Measurements from ENCODE around the gene RAB4B. TPM values are rescaled to one million over a fixed set of nuclear protein-coding genes. Genes with fewer than 3 reads are reported as not detected.
A peak's percentile ranks its signal among the peaks of the same experiment; 100 is the strongest.
"Not testable (repeated sequence)": the region's sequence is repeated elsewhere in the genome, so short reads cannot be mapped to it uniquely, and the experiment has no call there.

RAB4B gene
- total and polyA plus RNA-seq, 12 donors = 11.0 to 62.5 (median 14.5) TPM

GRCh38 chr19:40815223-40815622, 37.2 kb downstream of the RAB4B start:
- no peaks in the 10 kb centered on the region for H3K36me3 ChIP-seq
- peaks cover 7 to 45% (median 33%) of the 10 kb centered on the region in 9 donors for H3K4me1 ChIP-seq
- no peaks in the 10 kb centered on the region for H3K27me3 ChIP-seq
- H3K9me3 ChIP-seq = no peaks in the 10 kb centered on the region
- TF ChIP-seq, protein P1, sequence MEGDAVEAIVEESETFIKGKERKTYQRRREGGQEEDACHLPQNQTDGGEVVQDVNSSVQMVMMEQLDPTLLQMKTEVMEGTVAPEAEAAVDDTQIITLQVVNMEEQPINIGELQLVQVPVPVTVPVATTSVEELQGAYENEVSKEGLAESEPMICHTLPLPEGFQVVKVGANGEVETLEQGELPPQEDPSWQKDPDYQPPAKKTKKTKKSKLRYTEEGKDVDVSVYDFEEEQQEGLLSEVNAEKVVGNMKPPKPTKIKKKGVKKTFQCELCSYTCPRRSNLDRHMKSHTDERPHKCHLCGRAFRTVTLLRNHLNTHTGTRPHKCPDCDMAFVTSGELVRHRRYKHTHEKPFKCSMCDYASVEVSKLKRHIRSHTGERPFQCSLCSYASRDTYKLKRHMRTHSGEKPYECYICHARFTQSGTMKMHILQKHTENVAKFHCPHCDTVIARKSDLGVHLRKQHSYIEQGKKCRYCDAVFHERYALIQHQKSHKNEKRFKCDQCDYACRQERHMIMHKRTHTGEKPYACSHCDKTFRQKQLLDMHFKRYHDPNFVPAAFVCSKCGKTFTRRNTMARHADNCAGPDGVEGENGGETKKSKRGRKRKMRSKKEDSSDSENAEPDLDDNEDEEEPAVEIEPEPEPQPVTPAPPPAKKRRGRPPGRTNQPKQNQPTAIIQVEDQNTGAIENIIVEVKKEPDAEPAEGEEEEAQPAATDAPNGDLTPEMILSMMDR (IDR thresholded peaks at IDR 0.05) = no peak
- 67 to 73% methylated on average over 4 of the region's 4 CpGs for WGBS, 2 donors
- H3K27ac ChIP-seq = no peak overlapping the region
- no peak overlapping the region for H3K4me3 ChIP-seq
- ATAC-seq (no peak), DNase-seq (no peak)
- intact Hi-C loops (cut with DNase I) = loop anchor here in 1 of 10 donors (5.0 kb wide), 1 partner anchor 312 kb away; no protein-coding TSS in a partner anchor

- H3K4me1 ChIP-seq = peaks cover 7 to 38% (median 31%) of the 10 kb centered on the region in 9 donors
- peak; percentile 85 to 93 (median 89) for ATAC-seq
- TF ChIP-seq, protein P1 (IDR thresholded peaks at IDR 0.05) = peak in 8 of 9 donors; percentile 13 to 53 (median 42)
- peak overlapping the region in 8 of 10 donors; percentile 18 to 49 (median 42) for H3K4me3 ChIP-seq
- not testable (repeated sequence) for H3K27me3 ChIP-seq, H3K36me3 ChIP-seq, H3K9me3 ChIP-seq
- H3K27ac ChIP-seq = peak overlapping the region in 7 of 10 donors; percentile 13 to 63 (median 52)
- DNase-seq = peak; percentile 83 to 87
- intact Hi-C loops (cut with DNase I) = loop anchor here in 6 of 10 donors (1.0 to 5.0 kb wide), 5 partner anchors 18 to 309 kb away; no protein-coding TSS in a partner anchor
- 23 to 24% methylated on average over 31 to 35 of the region's 36 CpGs for WGBS, 2 donors
Observed at GRCh38 chr19:40818480-40819399, 40.7 kb downstream of the RAB4B start.

DNA sequence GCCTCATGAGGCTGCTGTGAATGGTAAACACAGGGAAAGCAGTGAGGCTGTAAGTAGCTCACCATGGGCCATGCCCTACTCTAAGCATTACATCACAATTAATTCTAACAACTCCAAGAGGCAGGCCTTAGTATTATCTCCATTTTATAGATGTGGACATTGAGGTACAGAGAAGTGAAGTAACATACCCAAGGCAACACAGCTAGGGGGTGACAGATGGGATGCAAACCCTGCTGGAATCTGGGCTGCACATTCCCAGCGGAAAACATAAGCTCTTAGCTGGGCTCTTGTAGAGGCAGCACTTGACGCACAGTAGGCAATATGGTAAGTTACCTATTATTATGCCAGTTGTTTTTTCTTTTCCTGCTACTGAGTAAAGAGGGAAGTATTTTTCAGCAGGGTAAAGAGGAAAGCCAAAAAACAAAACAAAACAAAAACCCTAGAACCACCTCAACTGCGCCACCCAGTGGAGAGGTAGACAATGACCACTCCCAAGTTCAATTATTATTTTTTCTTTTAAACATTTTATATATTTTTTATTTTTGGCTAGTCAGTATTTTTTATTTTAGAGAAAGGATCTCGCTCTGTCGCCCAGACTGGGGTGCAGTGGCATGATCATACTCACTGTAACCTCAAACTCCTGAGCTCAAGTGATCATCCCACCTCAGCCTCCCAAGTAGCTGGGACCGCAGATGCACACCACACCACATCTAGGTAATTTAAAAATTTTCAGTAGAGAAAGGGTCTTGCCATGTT, 41.6 kb downstream of the RAB4B start:
- H3K9me3 ChIP-seq, H3K4me3 ChIP-seq, H3K27me3 ChIP-seq, H3K36me3 ChIP-seq, DNase-seq: not testable (repeated sequence)
- peak in 6 of 8 donors; percentile 34 to 62 (median 42) for ATAC-seq
- intact Hi-C loops (cut with DNase I) = loop anchor here in 7 of 10 donors (1.0 to 5.0 kb wide), 6 partner anchors 19 to 308 kb away; no protein-coding TSS in a partner anchor
- peaks cover 7 to 42% (median 28%) of the 10 kb centered on the region in 9 donors for H3K4me1 ChIP-seq
- H3K27ac ChIP-seq = peak overlapping the region in 5 of 10 donors; percentile 41 to 63 (median 54)
- TF ChIP-seq, protein P1 (IDR thresholded peaks at IDR 0.05) = peak; percentile 81 to 86 (median 82)
- 47 to 52% methylated on average over 6 of the region's 6 CpGs for WGBS, 2 donors

DNA sequence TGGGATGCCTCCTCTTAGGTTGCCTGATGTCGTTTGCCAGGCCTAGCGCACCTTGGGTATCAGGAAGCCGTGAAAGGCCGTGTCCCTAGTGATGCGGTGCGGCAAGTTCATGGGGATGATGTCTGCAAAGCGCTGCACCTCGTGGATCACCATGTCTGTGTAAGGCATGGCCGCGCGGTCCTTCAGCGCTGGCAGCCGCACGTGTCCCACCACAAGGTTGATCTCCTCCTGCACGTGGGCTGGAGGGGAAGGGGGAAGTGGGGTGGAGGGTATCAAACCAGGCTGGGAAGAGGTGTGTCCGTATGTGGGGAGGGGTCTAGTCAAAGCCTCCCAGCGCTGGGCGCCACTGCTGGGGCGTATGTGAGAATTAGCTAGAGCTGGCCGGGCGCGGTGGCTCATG, 44.1 kb downstream of the RAB4B start:
- H3K27me3 ChIP-seq = no peaks in the 10 kb centered on the region
- H3K27ac ChIP-seq = peak overlapping the region in 4 of 10 donors; percentile 9 to 85 (median 45)
- H3K4me3 ChIP-seq = no peak overlapping the region
- H3K9me3 ChIP-seq = no peaks in the 10 kb centered on the region
- TF ChIP-seq, protein P1 (IDR thresholded peaks at IDR 0.05) = no peak
- H3K4me1 ChIP-seq = peaks cover 7 to 42% (median 28%) of the 10 kb centered on the region in 9 donors
- ATAC-seq (no peak), DNase-seq (no peak)
- intact Hi-C loops (cut with DNase I) = loop anchor here in 1 of 10 donors (5.0 kb wide), 1 partner anchor 160 kb away; no protein-coding TSS in a partner anchor
- 90 to 91% methylated on average over 22 of the region's 22 CpGs for WGBS, 2 donors
- H3K36me3 ChIP-seq = peaks cover 0 to 6% (median 5%) of the 10 kb centered on the region in 9 donors

- 46 to 60% methylated on average over 9 of the region's 9 CpGs for WGBS, 2 donors
- peak in 1 of 2 donors; percentile 42 for DNase-seq
- ATAC-seq = peak in 1 of 8 donors; percentile 11
- Histone ChIP-seq H3K27ac (peak overlapping the region in 7 of 10 donors; percentile 9 to 85 (median 28)), H3K4me1 (peaks cover 7 to 42% (median 28%) of the 10 kb centered on the region in 9 donors), H3K36me3 (peaks cover 0 to 12% (median 7%) of the 10 kb centered on the region in 9 donors), H3K4me3 (peak overlapping the region in 1 of 10 donors; percentile 5)
- not testable (repeated sequence) for H3K9me3 ChIP-seq, H3K27me3 ChIP-seq
- intact Hi-C loops (cut with DNase I) = loop anchor here in 1 of 10 donors (5.0 kb wide), 1 partner anchor 161 kb away; no protein-coding TSS in a partner anchor
Observed at GRCh38 chr19:40822704-40823553, 44.9 kb downstream of the RAB4B start.

Data from heart right ventricle (tissue), 16 donors.